Measurements from ENCODE around the gene PTPN12. TPM values are rescaled to one million over a fixed set of nuclear protein-coding genes. Genes with fewer than 3 reads are reported as not detected.

PTPN12 gene
- polyA plus RNA-seq, 2 donors, result 26.8 to 37.5 TPM

Other genes starting within 250 kb of the PTPN12 start
- 10 to 100 TPM in 1 of 2 donors, 1 to 10 TPM in 1; 4.4 to 13.8 TPM for gene GSAP, start 120.9 kb upstream of the PTPN12 start, polyA plus RNA-seq
- 1 to 10 TPM; 6.0 to 6.4 TPM for gene RSBN1L, start 159.2 kb downstream of the PTPN12 start, polyA plus RNA-seq

All from esophagus (tissue), 2 donors.